Liver (tissue), 9 donors: ENCODE measurements around the gene UBE4A. TPM values are rescaled to one million over a fixed set of nuclear protein-coding genes. Genes with fewer than 3 reads are reported as not detected.

Experiments
- DNase-seq: peaks from one replicate; pipeline ENCODE4 v3.0.0-alpha.2; 2017; ENCODE audit warnings: low spot score
- H3K27ac ChIP-seq, 2 donors: one replicate each; pipeline ENCODE4 v1.7.0; 2013; ENCODE audit warnings: inconsistent platforms in 2 of 2, low read length in 2 of 2, control low read depth in 1 of 2, low read depth in 1 of 2, mild to moderate bottlenecking in 1 of 2
- H3K27me3 ChIP-seq, 4 donors: one replicate each; pipeline versions ENCODE4 v1.6.1 to v1.7.0; 2013; ENCODE audit warnings: low read length in 3 of 4, inconsistent platforms in 1 of 4, mild to moderate bottlenecking in 1 of 4, moderate library complexity in 1 of 4; ENCODE audit not compliant: control insufficient read depth in 4 of 4, insufficient read depth in 4 of 4
- H3K36me3 ChIP-seq, 4 donors: one replicate each; pipeline versions ENCODE4 v1.6.1 to v1.7.0; 2013; ENCODE audit warnings: low read length in 3 of 4, mild to moderate bottlenecking in 3 of 4, low read depth in 1 of 4, moderate library complexity in 1 of 4; ENCODE audit not compliant: control insufficient read depth in 4 of 4, insufficient read depth in 3 of 4
- H3K4me1 ChIP-seq, 4 donors: one replicate each; pipeline versions ENCODE4 v1.6.1 to v1.7.0; 2013; ENCODE audit warnings: low read length in 3 of 4, mild to moderate bottlenecking in 3 of 4, moderate library complexity in 1 of 4; ENCODE audit not compliant: control insufficient read depth in 4 of 4, insufficient read depth in 4 of 4
- H3K4me3 ChIP-seq, 3 donors: one replicate each; pipeline versions ENCODE4 v1.6.1 to v1.7.0; 2013; ENCODE audit warnings: low read length in 3 of 3, control low read depth in 1 of 3, low read depth in 1 of 3, mild to moderate bottlenecking in 1 of 3
- H3K9ac ChIP-seq, 2 donors: one replicate each; pipeline ENCODE4 v1.7.0; 2013; ENCODE audit warnings: low read length in 2 of 2, mild to moderate bottlenecking in 2 of 2, moderate library complexity in 2 of 2, control low read depth in 1 of 2, low read depth in 1 of 2
- H3K9me3 ChIP-seq, 4 donors: one replicate each; pipeline versions ENCODE4 v1.6.1 to v1.7.0; 2013; ENCODE audit warnings: low read length in 3 of 4; ENCODE audit not compliant: control insufficient read depth in 4 of 4
- CTCF ChIP-seq: fragments of 150-350 bp; IDR thresholded peaks from 2 replicates; pipeline ENCODE4 v1.5.1; 2017; ENCODE audit warnings: improper control_type of control experiment, low read depth, low read length; ENCODE audit not compliant: missing input control
- GABPA ChIP-seq, 2 donors: IDR thresholded peaks in 1 of 2; conservative IDR thresholded peaks in 1 of 2; 2 replicates each; pipeline ENCODE4 v1.6.1; 2016; ENCODE audit warnings: antibody characterized with exemption in 2 of 2, mild to moderate bottlenecking in 1 of 2, moderate library complexity in 1 of 2
- JUND ChIP-seq, 2 donors: IDR thresholded peaks; 2 replicates each; pipeline ENCODE4 v1.6.1; 2016; ENCODE audit warnings: antibody characterized with exemption in 2 of 2
- MAX ChIP-seq: IDR thresholded peaks from 2 replicates; pipeline ENCODE4 v1.6.1; 2016; ENCODE audit warnings: antibody characterized with exemption
- REST ChIP-seq: IDR thresholded peaks from 2 replicates; pipeline ENCODE4 v1.6.1; 2016; ENCODE audit warnings: antibody characterized with exemption, mild to moderate bottlenecking
- SP1 ChIP-seq: IDR thresholded peaks from 2 replicates; pipeline ENCODE4 v1.6.1; 2018; ENCODE audit warnings: antibody characterized with exemption, mild to moderate bottlenecking
- TAF1 ChIP-seq: conservative IDR thresholded peaks from 2 replicates; pipeline ENCODE4 v1.6.1; 2016; ENCODE audit warnings: antibody characterized with exemption, mild to moderate bottlenecking
- YY1 ChIP-seq: IDR thresholded peaks from 2 replicates; pipeline ENCODE4 v1.6.1; 2016; ENCODE audit warnings: antibody characterized with exemption, mild to moderate bottlenecking
- ZBTB33 ChIP-seq: IDR thresholded peaks from 2 replicates; pipeline ENCODE4 v1.6.1; 2016; ENCODE audit warnings: antibody characterized with exemption
- WGBS: extraction: QIAGEN DNeasy Blood & Tissue Kit; methylation state at CpG from one replicate; pipeline ENCODE4 v1.1.7; 2013; 5-methylcytosine and 5-hydroxymethylcytosine counted together
- polyA plus RNA-seq, 2 donors: library from polyadenylated mRNA; stranded (reverse) in 1 of 2; unstranded in 1 of 2; fragments of 200-250 nt in 1 of 2; fragments of >200 nt in 1 of 2; fragmentation: Nextera tagmentation in 1 of 2; extraction: Ambion mirVana in 1 of 2; gene quantifications; one replicate each; pipeline versions ENCODE4 v1.2.1 to v1.2.3, GENCODE V29; 2013 to 2015
- total RNA-seq, 2 donors: library from RNA; depleted of rRNA; stranded (reverse); fragments of >200 nt; gene quantifications; one replicate each; pipeline ENCODE4 v1.2.3, GENCODE V29; 2014
- donor health status: healthy.
- donor health status: healthy.
- donor health status: healthy.
- donor health status: healthy.
- donor health status: healthy.

UBE4A gene
- total and polyA plus RNA-seq, 4 donors, result 11.7 to 41.3 (median 19.1) TPM

GRCh38 chr11:118341815-118342489 is 17.4 kb upstream of the UBE4A start:
- H3K27me3 ChIP-seq, result no peaks in the 10 kb centered on the region
- no peak overlapping the region for H3K27ac ChIP-seq
- H3K9ac ChIP-seq, result peak overlapping the region in 1 of 2 donors; percentile 28
- WGBS, result 91% methylated on average over 5 of the region's 5 CpGs
- H3K36me3 ChIP-seq, result no peaks in the 10 kb centered on the region
- DNase-seq, result no peak
- no peak overlapping the region for H3K4me3 ChIP-seq
- H3K9me3 ChIP-seq, result no peaks in the 10 kb centered on the region
- no peaks in the 10 kb centered on the region for H3K4me1 ChIP-seq
- TF ChIP-seq YY1, result no peak
- TF ChIP-seq SP1, result no peak
- no peak for TF ChIP-seq REST
- no peak for TF ChIP-seq GABPA (IDR thresholded peaks at IDR 0.05 in 1 of 2, conservative IDR thresholded peaks at IDR 0.05 in 1 of 2)

- Histone ChIP-seq H3K4me1 (no peaks in the 10 kb centered on the region), H3K36me3 (no peaks in the 10 kb centered on the region), H3K9me3 (no peaks in the 10 kb centered on the region), H3K27me3 (no peaks in the 10 kb centered on the region), H3K9ac (peak within 1 kb of the TSS in 1 of 2 donors; percentile 28), H3K27ac (no peak within 1 kb of the TSS), H3K4me3 (no peak within 1 kb of the TSS)
- TF ChIP-seq SP1, result no peak
- no peak for TF ChIP-seq CTCF
- TF ChIP-seq MAX, result no peak
- no peak for TF ChIP-seq YY1
- TF ChIP-seq JUND (IDR thresholded peaks at IDR 0.05), result no peak
- TF ChIP-seq TAF1, result no peak
- no peak for TF ChIP-seq ZBTB33
- DNase-seq, result no peak
- WGBS, result 84% methylated on average over 13 of the region's 13 CpGs
Observed at GRCh38 chr11:118342503-118343161, 16.8 kb upstream of the UBE4A start, which contains the start of gene CD3D. CD3D (minus strand) TSS chr11:118342705; CDS start chr11:118342607, 98 bp downstream.
